Hindlimb muscle (tissue), 1 donor: ENCODE data around the gene MBTD1. TPM values are rescaled to one million over a fixed set of nuclear protein-coding genes. Genes with fewer than 3 reads are reported as not detected.
"Not testable (repeated sequence)": the region's sequence is repeated elsewhere in the genome, so short reads cannot be mapped to it uniquely, and the experiment has no call there.

Experiments
- DNase-seq: peaks from one replicate; pipeline ENCODE4 v3.0.0-alpha.2; 2013
- polyA plus RNA-seq: library from polyadenylated mRNA; unstranded; fragments of 120-200 nt; gene quantifications from one replicate; pipeline ENCODE4 v1.2.1, GENCODE V29; 2013; ENCODE audit not compliant: insufficient read length

MBTD1 gene
- polyA plus RNA-seq, 1 donor: 24.7 TPM

GRCh38 chr17:51188271-51188833 lies 71.5 kb downstream of the MBTD1 start:
- no peak for DNase-seq

- DNase-seq: no peak
These were observed 74.0 kb downstream of the MBTD1 start for GRCh38 chr17:51185763-51186332.

- no peak for DNase-seq
These were observed 75.7 kb downstream of the MBTD1 start for GRCh38 chr17:51184124-51184523.

- no peak for DNase-seq
These were observed 79.4 kb downstream of the MBTD1 start for GRCh38 chr17:51180486-51180885.

- not testable (repeated sequence) for DNase-seq
These were observed 87.8 kb downstream of the MBTD1 start for GRCh38 chr17:51172030-51172429.

GRCh38 chr17:51170736-51171135 lies 89.1 kb downstream of the MBTD1 start:
- no peak for DNase-seq

GRCh38 chr17:51169340-51169739 lies 90.5 kb downstream of the MBTD1 start:
- no peak for DNase-seq

GRCh38 chr17:51166987-51167931 lies 92.6 kb downstream of the MBTD1 start:
- peak; percentile 38 for DNase-seq

- DNase-seq: peak; percentile 88
These were observed 93.5 kb downstream of the MBTD1 start, which contains the start of gene NME2 for GRCh38 chr17:51166198-51166986. TSS of gene NME2 (plus strand) at chr17:51166411. CDS start at chr17:51166831, 420 bp downstream.

GRCh38 chr17:51165680-51166197 lies 94.1 kb downstream of the MBTD1 start:
- DNase-seq: no peak

- no peak for DNase-seq
These were observed 94.8 kb downstream of the MBTD1 start for GRCh38 chr17:51164911-51165679.

- no peak for DNase-seq
These were observed 98.3 kb downstream of the MBTD1 start for GRCh38 chr17:51161541-51161940.

- no peak for DNase-seq
These were observed 100.2 kb downstream of the MBTD1 start for GRCh38 chr17:51159604-51160003.

- no peak for DNase-seq
These were observed 104.4 kb downstream of the MBTD1 start for GRCh38 chr17:51155416-51155815.

- DNase-seq: no peak
These were observed 105.7 kb downstream of the MBTD1 start for GRCh38 chr17:51154176-51154575.

- peak; percentile 97 for DNase-seq
These were observed 106.4 kb downstream of the MBTD1 start, which contains the start of gene NME1 for GRCh38 chr17:51153210-51154072. TSS of gene NME1 (plus strand) at chr17:51153559. CDS start at chr17:51155655, 2,096 bp downstream.

- DNase-seq: peak; percentile 61
These were observed 107.1 kb downstream of the MBTD1 start for GRCh38 chr17:51152766-51153209.

- DNase-seq: no peak
These were observed 108.9 kb downstream of the MBTD1 start for GRCh38 chr17:51150932-51151331.

GRCh38 chr17:51149163-51149562 lies 110.7 kb downstream of the MBTD1 start:
- DNase-seq: no peak

- no peak for DNase-seq
These were observed 112.2 kb downstream of the MBTD1 start for GRCh38 chr17:51147650-51148049.
